Activated CD8-positive, alpha-beta memory T cell treated with anti-CD3 and anti-CD28 coated beads for 4 hours (primary cell): Measurements from ENCODE around the gene ARL14.

ENCODE experiments used
- DNase-seq, 2 donors: peaks; one replicate each; pipeline ENCODE4 v3.0.0-alpha.2; 2020; ENCODE audit warnings: low read depth in 2 of 2

Gene ARL14

DNA sequence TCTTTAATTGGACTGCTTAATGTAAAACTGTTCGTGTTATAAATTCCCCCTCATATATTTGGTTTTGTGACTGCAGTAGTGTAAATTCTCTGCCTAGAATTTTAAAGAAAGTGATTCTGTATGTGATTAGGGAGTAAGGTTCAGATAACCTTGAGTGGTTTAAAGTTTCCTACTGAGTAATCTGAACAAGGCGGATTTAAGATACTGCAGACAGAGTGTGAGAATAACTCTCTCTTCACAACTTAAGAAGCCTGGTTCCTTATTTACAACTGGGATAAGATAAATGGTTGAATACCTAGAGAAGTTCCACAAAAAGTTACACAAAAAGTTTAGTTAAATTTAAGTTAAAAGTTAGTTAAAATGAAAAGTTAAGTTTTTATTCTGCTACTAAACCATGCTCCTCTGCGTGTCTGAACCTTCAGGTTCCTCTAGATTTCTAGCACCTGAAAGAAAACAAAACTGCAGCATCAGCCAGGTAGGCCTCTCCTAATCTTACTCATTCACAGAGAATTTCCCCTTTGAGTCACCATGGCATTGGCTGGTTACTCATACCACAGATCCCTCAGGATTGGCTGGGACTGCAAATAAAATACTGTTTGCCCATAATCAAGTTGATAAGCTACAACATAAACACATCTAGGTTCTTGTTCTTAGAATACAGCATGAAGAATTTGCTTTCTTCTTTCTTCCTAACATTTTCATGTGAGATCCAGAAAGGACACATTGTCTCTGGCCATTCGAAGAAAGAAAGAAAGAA lies at the start of gene ARL14:
TSS of gene ARL14 (plus strand) at position 614 of the 757 bp plus-strand sequence. CDS start 187 bp downstream, outside the sequence.
- DNase-seq, result no peak

GRCh38 chr3:160629491-160629890 lies 47.5 kb upstream of the ARL14 start:
- DNase-seq, result no peak

DNA sequence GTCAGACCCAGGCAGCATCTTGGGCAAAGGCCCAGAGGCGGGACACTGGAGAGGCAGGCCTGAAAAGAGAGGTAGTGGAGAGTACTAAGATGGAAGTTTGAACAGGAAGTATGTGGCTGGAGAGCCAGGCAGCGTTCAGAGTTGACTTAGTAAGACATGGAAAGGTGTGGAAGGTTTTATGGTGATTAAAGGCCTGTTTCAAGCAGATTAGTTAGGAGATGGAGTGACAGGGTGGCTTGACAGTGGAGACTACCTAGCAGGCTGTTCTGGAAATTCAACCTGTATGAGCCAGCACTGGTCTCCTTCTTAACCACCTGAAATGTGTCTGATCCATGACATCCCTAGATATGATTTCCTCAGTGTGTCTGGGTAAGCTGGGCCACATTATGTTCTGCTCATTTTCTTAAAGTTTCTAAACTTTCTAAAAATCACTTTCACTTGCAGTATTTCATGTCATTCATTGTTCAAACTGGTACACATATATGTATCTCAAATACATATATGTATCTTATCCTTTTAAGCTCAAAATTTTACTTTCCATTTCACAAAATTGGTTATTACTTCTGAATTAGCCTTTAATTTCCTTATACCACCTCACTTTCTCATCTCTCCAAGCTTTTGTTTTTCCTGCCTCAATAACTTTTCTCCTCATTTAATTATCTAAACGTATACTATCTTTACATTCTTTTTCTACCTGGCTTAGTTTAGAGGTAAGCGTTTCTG lies 43.4 kb upstream of the ARL14 start:
- DNase-seq, result no peak

GRCh38 chr3:160635213-160635612 lies 41.7 kb upstream of the ARL14 start:
- DNase-seq, result no peak

DNA sequence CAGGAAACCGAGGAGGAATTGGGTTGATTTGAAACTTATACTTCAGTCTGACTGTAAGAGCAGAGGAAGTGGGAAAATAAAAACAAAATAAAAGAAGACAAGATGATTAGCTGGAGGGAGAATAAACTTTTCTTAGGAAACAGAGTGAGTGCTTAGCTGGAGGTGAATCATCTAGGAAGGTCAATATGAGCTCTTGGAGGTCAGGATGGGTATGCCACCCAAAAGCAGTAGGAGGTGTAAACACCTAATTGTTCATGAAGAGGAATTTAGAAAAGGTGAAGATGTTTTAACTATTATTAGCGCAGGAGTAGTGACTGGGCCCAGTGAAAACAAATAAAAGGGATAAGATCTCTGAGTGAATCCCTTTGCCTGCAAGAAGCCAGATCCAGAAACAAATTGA lies 39.9 kb upstream of the ARL14 start:
- DNase-seq, result no peak

GRCh38 chr3:160638184-160638583 lies 38.8 kb upstream of the ARL14 start:
- no peak for DNase-seq

DNA sequence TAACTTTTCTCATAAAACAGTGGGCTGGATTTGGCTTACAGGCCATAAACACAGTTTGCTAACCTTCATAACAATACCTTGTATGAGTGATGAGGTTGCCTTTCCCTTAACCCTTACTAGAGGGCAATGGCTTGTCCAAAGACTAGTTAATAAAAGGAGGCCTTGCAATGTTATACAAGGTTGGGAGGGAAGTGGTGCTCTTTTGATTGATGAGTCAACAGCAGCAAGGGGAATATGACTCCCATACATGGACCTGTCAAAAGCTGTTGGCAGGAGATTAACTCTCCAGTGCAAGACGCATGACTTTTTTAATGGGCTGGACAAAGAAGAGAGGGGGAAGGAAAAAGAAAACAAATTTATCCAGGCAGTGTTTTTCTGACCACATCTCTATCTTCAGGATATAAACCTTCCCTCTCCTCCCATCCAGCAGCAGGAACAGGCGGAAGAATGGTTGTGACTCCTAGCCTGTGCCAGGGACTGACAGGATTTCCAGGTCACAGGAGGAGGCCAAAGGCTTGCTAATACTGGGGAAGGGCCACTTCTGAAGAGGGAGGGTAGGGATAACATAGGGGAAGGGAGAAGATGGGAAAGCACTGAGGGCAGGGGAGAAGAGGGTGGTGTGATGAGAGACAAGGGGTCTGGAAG lies 35.2 kb upstream of the ARL14 start:
- no peak for DNase-seq

- DNase-seq, result no peak
Measured at GRCh38 chr3:160643994-160644393, 33.0 kb upstream of the ARL14 start.

- DNase-seq, result no peak
Measured at GRCh38 chr3:160644491-160644890, 32.5 kb upstream of the ARL14 start.

DNA sequence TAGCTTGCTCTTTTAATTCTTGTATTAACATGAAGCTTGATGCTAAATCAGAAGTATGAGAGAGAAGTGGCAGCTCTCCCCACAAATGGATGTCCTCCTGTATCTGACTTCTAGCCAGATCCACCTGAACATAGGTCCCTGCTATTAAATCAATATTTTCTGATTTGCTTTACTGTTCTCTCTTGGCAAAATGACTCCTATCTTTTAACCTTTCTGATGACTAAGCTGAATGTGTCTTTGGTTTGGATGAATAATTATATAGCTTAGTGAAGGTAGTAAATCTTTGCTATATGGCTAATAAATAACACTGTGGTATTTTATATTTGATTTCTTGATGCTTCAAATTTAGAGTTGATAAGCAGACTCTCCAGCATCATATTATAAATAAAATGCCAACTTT lies 28.3 kb upstream of the ARL14 start:
- DNase-seq, result no peak

GRCh38 chr3:160649596-160649995 lies 27.4 kb upstream of the ARL14 start:
- DNase-seq, result no peak

DNA sequence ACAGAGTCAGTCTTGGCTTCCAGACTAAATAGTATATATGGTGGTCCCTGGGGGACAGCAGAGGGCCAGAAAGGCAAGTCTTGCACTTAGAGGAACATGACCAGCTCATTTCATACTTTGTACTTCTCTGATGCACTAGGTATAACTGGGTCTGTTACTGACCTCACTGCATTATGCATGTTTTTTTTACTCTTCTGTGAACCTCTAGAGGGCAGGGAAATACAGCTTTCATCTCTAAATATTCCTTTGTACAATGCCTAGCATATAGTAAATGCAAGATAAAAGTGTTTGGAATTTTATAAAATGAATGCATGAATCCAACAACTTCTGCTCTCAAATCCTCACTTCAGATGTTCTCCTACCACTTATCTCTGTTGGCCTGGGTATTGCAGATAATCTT lies 23.4 kb upstream of the ARL14 start:
- DNase-seq, result no peak

DNA sequence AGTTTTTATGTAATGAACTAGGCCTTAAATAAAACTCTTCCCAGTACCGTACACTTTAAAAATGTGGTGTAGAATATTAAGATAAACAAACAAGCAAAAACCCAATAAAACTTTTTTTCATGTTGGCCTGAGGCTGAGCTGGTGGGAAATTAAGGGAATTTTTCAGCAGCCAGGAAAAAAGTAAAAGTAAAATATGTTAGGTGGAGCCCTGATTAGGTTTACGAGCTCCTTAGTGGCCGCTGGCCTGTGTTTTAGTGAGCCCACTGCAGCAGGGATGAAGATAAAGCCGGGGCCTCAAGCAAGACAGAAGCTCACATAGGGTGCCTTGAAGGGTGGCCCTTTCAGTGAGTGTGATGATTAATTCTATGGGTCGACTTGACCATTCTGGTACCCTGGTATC lies 16.1 kb upstream of the ARL14 start:
- DNase-seq, result no peak

GRCh38 chr3:160661660-160662059 lies 15.3 kb upstream of the ARL14 start:
- DNase-seq, result no peak

DNA sequence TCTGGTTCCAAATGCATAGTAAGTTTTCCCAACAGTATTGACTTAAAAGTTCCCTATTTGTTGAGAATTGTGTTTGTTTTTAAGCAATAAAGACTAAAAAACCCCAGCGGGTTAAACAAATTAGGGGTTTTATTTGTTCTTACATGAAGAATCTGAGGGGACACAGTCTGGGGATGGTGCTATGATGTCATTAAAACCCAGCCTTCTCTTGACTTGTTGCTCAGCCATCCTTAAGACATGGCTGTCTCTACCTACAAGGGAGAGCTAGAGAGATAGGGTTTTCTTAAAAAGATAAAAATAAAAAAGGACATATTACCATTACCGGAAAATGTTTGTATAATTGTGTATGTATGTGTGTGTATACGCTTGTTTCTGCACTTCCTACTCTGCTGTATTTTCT lies 11.7 kb upstream of the ARL14 start:
- DNase-seq, result no peak

GRCh38 chr3:160665784-160666526 lies 11.0 kb upstream of the ARL14 start:
- no peak for DNase-seq

DNA sequence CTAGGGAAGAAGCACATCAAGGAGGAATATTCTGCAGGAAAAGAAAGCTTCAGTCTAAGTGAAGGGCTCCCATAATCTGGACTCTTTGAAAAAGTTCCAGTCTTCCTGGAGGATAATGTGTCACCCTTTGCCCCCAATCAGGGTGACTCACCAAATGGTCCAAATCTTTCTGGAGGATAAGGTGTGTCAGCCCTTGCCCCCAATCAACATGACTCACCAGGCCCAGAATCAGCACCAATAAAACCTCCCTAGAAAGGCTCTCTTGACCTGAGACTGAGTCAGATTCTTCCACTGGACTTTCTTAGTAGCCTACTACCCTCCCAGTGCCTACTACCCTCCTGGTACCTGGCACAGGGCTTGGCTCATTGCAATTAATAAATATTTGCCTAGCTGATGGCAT lies 9.5 kb upstream of the ARL14 start:
- no peak for DNase-seq

DNA sequence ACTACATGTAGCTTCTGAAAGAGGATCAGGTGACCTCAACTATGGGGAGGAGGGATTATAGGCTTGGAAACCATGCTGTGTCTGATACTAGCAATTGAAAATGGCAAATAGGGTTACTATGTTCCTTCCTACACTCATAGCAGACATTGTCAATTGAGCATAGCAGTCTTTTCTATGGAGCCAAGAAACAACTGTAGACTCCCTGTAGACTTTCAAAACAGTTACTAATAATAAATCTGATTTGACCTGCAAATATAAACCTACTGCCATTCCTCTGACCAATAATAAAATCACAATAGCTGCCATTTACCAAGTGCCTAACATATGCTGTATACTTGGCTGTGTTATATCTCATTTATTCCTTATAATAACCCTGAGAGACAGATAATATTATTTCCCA lies 8.5 kb upstream of the ARL14 start:
- no peak for DNase-seq

DNA sequence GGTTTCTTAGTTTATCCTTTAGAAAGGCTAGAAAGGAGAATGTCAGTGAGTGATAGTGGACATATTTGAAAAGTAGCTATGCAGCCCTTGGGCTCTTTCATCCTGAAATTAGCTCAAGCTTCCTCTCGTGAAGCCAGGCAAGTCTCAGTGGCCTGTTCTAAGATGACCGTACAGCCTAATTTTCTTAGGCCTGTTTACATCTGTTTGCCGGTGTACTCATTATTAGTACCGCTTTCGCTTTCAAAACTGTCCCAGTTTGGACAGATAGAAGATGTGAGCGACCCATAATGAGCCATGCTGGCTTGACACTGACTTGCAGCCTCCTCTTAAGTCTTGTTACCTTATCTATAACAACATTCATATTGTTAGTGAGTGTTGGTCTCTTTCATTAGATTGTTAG lies 5.7 kb upstream of the ARL14 start:
- no peak for DNase-seq

DNA sequence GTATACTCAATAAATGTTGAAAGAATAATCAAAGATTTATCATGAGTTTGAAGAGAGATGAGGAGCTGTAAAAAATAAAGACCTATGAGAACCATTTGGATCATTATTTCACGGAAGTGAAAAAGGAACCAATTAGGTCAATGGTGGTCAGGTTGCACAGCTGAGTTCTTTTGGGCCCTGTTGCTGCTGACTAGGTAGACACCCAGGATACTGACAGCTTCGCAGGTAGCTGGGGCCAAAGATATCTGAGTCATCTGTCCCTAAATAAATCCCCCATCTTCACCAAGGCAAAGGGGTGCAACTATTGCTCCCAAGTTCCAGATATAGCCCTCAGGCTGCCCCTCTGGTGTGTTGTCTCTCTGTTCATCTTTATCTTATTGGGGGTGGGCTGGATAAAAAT lies 5.0 kb upstream of the ARL14 start:
- no peak for DNase-seq

DNA sequence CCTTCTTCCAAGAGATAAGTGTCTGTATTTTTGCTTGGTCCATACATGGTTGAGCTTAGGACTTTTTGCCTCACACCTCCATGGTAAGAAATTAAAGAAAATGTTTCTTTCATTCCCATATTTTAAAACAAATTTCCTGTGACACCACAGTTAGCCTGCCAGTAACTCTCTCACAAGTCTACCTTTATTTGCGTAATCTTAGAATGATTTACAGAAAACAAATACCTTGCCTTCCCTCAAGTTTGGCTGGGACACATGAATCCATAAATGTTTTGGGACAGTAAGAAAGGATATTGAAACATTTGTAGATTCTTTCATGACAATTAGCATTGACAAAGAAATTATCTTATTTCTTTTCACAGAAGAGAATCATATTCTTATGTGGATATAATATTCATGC lies 3.8 kb upstream of the ARL14 start:
- DNase-seq, result no peak

DNA sequence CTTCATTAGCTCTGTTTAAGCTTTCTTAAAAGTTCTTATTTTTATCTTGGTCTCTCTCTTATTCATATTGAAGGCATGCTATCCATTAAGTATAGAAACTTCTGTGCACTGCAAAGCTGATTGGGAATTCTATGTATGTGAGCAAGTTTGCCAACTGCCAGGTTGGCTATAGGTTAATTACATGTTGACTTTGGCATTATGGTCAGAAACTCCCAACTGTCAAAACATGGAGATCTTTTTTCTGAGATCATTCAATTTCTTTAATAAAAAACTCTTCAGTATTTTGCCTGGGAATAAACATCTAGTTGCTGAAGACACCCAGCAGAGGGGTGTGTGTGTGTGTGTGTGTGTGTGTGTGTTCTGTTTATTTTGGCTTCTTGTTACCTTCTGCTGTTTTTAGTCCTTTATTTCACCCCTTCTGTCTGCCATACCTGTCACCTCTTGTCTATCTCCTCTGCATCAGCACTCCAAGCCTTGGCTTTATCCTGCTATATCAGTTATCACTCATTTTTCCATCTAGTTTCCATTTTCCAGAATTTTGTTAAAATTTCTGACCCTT lies 1.3 kb upstream of the ARL14 start:
- no peak for DNase-seq
